Thyroid gland (tissue), 4 donors: ENCODE measurements around the gene ADCY5. TPM values are rescaled to one million over a fixed set of nuclear protein-coding genes. Genes with fewer than 3 reads are reported as not detected.

ENCODE experiments used
- DNase-seq, 2 donors: peaks; one replicate each; pipeline ENCODE4 v3.0.0-alpha.2; 2019
- H3K27ac ChIP-seq, 3 donors: fragments of 200-600 bp; sonication (generic); 1 replicate in 2 of 3; 2 replicates in 1 of 3; pipeline ENCODE4 v1.5.1; 2016 to 2019; ENCODE audit warnings: mild to moderate bottlenecking in 1 of 3, moderate library complexity in 1 of 3
- H3K27me3 ChIP-seq: fragments of 200-600 bp; sonication (generic); one replicate; pipeline ENCODE4 v1.5.1; 2019
- H3K36me3 ChIP-seq, 2 donors: fragments of 200-600 bp; sonication (generic); one replicate each; pipeline ENCODE4 v1.5.1; 2016 to 2019
- H3K4me1 ChIP-seq, 2 donors: fragments of 200-600 bp; sonication (generic); one replicate each; pipeline ENCODE4 v1.5.1; 2017 to 2019
- H3K4me3 ChIP-seq, 3 donors: fragments of 200-600 bp; sonication (generic); replicated peaks in 1 of 3; 1 replicate in 2 of 3; 2 replicates in 1 of 3; pipeline ENCODE4 v1.5.1; 2016; ENCODE audit warnings: mild to moderate bottlenecking in 1 of 3
- H3K9me3 ChIP-seq: fragments of 200-600 bp; sonication (generic); one replicate; pipeline ENCODE4 v1.5.1; 2017
- POLR2A ChIP-seq, 2 donors: fragments of 450-650 bp; IDR thresholded peaks; one replicate each; pipeline ENCODE4 v1.6.1; 2017; ENCODE audit warnings: antibody characterized with exemption in 2 of 2, mild to moderate bottlenecking in 2 of 2, moderate library complexity in 1 of 2
- WGBS, 2 donors: methylation state at CpG; one replicate each; pipeline ENCODE4 v1.1.5; 2017; 5-methylcytosine and 5-hydroxymethylcytosine counted together
- intact Hi-C: fragments of 100-400 bp; cut with DNase I; formaldehyde crosslinking; loops from one replicate; pipeline ENCODE4 v1.15.1; 2023
- total RNA-seq, 4 donors: library from RNA; depleted of rRNA; stranded (reverse); fragments of >200 nt; gene quantifications; one replicate each; pipeline ENCODE4 v1.2.3, GENCODE V29; 2016
- TF ChIP-seq, protein P1 (sequence below), 6 experiments: fragments of 200-600 bp in 3 of 6; fragments of 450-650 bp in 3 of 6; sonication (generic) in 3 of 6; IDR thresholded peaks; one replicate each; pipeline ENCODE4 v1.5.1; 2016 to 2019; ENCODE audit warnings: antibody characterized with exemption in 6 of 6, mild to moderate bottlenecking in 2 of 6, inconsistent platforms in 1 of 6, moderate library complexity in 1 of 6

ADCY5 gene
- total RNA-seq, 4 donors from 2014 or later, result 0.78 to 2.7 (median 1.8) TPM

- H3K27ac ChIP-seq, result no peak overlapping the region
- no peaks in the 10 kb centered on the region for H3K9me3 ChIP-seq
- DNase-seq, result no peak
- no peaks in the 10 kb centered on the region for H3K36me3 ChIP-seq
- no peaks in the 10 kb centered on the region for H3K27me3 ChIP-seq
- no peaks in the 10 kb centered on the region for H3K4me1 ChIP-seq
- H3K4me3 ChIP-seq, result no peak overlapping the region
- intact Hi-C loops, result loop anchor here (5.0 kb wide), 2 partner anchors 162 to 237 kb away; no protein-coding TSS in a partner anchor
- WGBS, 2 donors, result 87 to 89% methylated on average over 11 to 15 of the region's 15 CpGs
- TF ChIP-seq, protein P1, sequence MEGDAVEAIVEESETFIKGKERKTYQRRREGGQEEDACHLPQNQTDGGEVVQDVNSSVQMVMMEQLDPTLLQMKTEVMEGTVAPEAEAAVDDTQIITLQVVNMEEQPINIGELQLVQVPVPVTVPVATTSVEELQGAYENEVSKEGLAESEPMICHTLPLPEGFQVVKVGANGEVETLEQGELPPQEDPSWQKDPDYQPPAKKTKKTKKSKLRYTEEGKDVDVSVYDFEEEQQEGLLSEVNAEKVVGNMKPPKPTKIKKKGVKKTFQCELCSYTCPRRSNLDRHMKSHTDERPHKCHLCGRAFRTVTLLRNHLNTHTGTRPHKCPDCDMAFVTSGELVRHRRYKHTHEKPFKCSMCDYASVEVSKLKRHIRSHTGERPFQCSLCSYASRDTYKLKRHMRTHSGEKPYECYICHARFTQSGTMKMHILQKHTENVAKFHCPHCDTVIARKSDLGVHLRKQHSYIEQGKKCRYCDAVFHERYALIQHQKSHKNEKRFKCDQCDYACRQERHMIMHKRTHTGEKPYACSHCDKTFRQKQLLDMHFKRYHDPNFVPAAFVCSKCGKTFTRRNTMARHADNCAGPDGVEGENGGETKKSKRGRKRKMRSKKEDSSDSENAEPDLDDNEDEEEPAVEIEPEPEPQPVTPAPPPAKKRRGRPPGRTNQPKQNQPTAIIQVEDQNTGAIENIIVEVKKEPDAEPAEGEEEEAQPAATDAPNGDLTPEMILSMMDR (IDR thresholded peaks at IDR 0.05), result no peak
- TF ChIP-seq POLR2A (IDR thresholded peaks at IDR 0.05), result no peak
Measured at GRCh38 chr3:123324880-123325765, 123.8 kb downstream of the ADCY5 start.

- WGBS, 2 donors, result 73 to 94% methylated on average over 1 of the region's 1 CpG
- no peaks in the 10 kb centered on the region for H3K27me3 ChIP-seq
- no peak overlapping the region for H3K27ac ChIP-seq
- DNase-seq, result no peak
- TF ChIP-seq, protein P1 (IDR thresholded peaks at IDR 0.05), result no peak
- TF ChIP-seq POLR2A (IDR thresholded peaks at IDR 0.05), result no peak
- no peaks in the 10 kb centered on the region for H3K36me3 ChIP-seq
- H3K4me1 ChIP-seq, result no peaks in the 10 kb centered on the region
- no peak overlapping the region for H3K4me3 ChIP-seq
- intact Hi-C loops, result no loop called here
- no peaks in the 10 kb centered on the region for H3K9me3 ChIP-seq
Measured at GRCh38 chr3:123323781-123324180, 125.1 kb downstream of the ADCY5 start.

- H3K36me3 ChIP-seq, result no peaks in the 10 kb centered on the region
- no peaks in the 10 kb centered on the region for H3K9me3 ChIP-seq
- H3K27me3 ChIP-seq, result no peaks in the 10 kb centered on the region
- H3K4me1 ChIP-seq, result no peaks in the 10 kb centered on the region
- no peak overlapping the region for H3K4me3 ChIP-seq
- DNase-seq, result no peak
- 80 to 83% methylated on average over 11 of the region's 11 CpGs for WGBS, 2 donors
- H3K27ac ChIP-seq, result no peak overlapping the region
- intact Hi-C loops, result no loop called here
- TF ChIP-seq, protein P1 (IDR thresholded peaks at IDR 0.05), result no peak
- TF ChIP-seq POLR2A (IDR thresholded peaks at IDR 0.05), result no peak
Measured at GRCh38 chr3:123322866-123323265, 126.0 kb downstream of the ADCY5 start.

DNA sequence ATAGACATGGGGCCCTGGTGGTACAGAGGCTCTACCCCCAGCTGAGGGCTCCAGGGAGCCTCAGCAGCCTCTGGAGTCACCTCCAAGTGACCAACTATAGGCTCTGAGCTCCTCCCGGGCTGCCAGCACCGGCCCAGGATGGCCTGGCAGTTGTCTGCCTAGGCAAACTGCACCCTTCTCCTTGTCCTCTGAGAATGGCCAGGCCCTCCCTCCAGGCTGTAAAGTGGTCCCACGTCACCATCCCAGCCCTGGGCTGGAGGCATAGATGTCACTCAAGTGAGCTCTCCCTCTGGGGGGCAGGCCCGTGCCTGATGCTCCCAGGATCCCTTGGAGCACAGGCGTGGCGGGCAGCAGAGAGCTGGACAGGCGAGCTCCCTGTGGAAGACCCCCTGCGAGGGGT is 127.1 kb downstream of the ADCY5 start:
- no peaks in the 10 kb centered on the region for H3K36me3 ChIP-seq
- H3K27me3 ChIP-seq, result no peaks in the 10 kb centered on the region
- no peak overlapping the region for H3K27ac ChIP-seq
- H3K4me3 ChIP-seq, result no peak overlapping the region
- no peaks in the 10 kb centered on the region for H3K4me1 ChIP-seq
- no peak for DNase-seq
- H3K9me3 ChIP-seq, result no peaks in the 10 kb centered on the region
- TF ChIP-seq, protein P1 (IDR thresholded peaks at IDR 0.05), result no peak
- TF ChIP-seq POLR2A (IDR thresholded peaks at IDR 0.05), result no peak
- 73 to 97% methylated on average over 5 to 8 of the region's 8 CpGs for WGBS, 2 donors
- intact Hi-C loops, result no loop called here

GRCh38 chr3:123320221-123320620 is 128.7 kb downstream of the ADCY5 start:
- no peaks in the 10 kb centered on the region for H3K27me3 ChIP-seq
- no peak for DNase-seq
- no peak overlapping the region for H3K4me3 ChIP-seq
- no peak overlapping the region for H3K27ac ChIP-seq
- no peaks in the 10 kb centered on the region for H3K36me3 ChIP-seq
- intact Hi-C loops, result no loop called here
- TF ChIP-seq POLR2A (IDR thresholded peaks at IDR 0.05), result no peak
- TF ChIP-seq, protein P1 (IDR thresholded peaks at IDR 0.05), result no peak
- H3K9me3 ChIP-seq, result no peaks in the 10 kb centered on the region
- H3K4me1 ChIP-seq, result no peaks in the 10 kb centered on the region
- WGBS, 2 donors, result 70 to 93% methylated on average over 2 to 5 of the region's 5 CpGs
